Mucosa of descending colon (tissue), 3 donors: Measurements from ENCODE around the gene CAPN2. TPM values are rescaled to one million over a fixed set of nuclear protein-coding genes. Genes with fewer than 3 reads are reported as not detected.

Source experiments
- ATAC-seq: fragments of 200-7000 bp; cut with Tn5 transposase; one replicate; pipeline ENCODE4 v1.9.1; 2020; ENCODE audit warnings: mild to moderate bottlenecking, moderate library complexity
- DNase-seq, 3 donors: peaks; one replicate each; pipeline ENCODE4 v3.0.0-alpha.2; 2020
- H3K36me3 ChIP-seq: fragments of 200-600 bp; one replicate; pipeline ENCODE4 v1.8.0; 2021; ENCODE audit warnings: low read depth, mild to moderate bottlenecking
- H3K4me1 ChIP-seq: fragments of 200-600 bp; one replicate; pipeline ENCODE4 v1.8.0; 2021; ENCODE audit warnings: low read depth, mild to moderate bottlenecking
- H3K4me3 ChIP-seq: fragments of 200-600 bp; one replicate; pipeline ENCODE4 v1.8.0; 2021; ENCODE audit warnings: mild to moderate bottlenecking
- H3K9me3 ChIP-seq: fragments of 200-600 bp; one replicate; pipeline ENCODE4 v1.8.0; 2021; ENCODE audit warnings: mild to moderate bottlenecking
- CTCF ChIP-seq: fragments of 200-600 bp; IDR thresholded peaks from one replicate; pipeline ENCODE4 v1.8.0; 2022; ENCODE audit warnings: antibody characterized with exemption, mild to moderate bottlenecking
- intact Hi-C, 2 donors: fragments of 100-400 bp; cut with DNase I in 1 of 2; cut with micrococcal nuclease in 1 of 2; formaldehyde crosslinking; loops; one replicate each; pipeline versions ENCODE4 v1.11.0 to v1.11.1; 2022; cut with DNase I, micrococcal nuclease
- total RNA-seq, 3 donors: library from RNA; stranded (reverse); fragmentation: NEBNext Ultra II Directional in 2 of 3; extraction: Animal tissue kit (Norgen Biotek cat#: 25700) in 2 of 3; gene quantifications; one replicate each; pipeline versions ENCODE4 v1.2.1 to v1.2.4, GENCODE V29; 2021 to 2023
- donor health status: DM: no; HTN: no; CAD: no; lungs with moderate emphysema.
- donor health status: DM: no; HTN: no; CAD: no.
- donor health status: DM: no; HTN: yes; CAD: no.

The CAPN2 gene
- total RNA-seq, 3 donors from 2014 or later, result 200 to 417 (median 305) TPM

DNA sequence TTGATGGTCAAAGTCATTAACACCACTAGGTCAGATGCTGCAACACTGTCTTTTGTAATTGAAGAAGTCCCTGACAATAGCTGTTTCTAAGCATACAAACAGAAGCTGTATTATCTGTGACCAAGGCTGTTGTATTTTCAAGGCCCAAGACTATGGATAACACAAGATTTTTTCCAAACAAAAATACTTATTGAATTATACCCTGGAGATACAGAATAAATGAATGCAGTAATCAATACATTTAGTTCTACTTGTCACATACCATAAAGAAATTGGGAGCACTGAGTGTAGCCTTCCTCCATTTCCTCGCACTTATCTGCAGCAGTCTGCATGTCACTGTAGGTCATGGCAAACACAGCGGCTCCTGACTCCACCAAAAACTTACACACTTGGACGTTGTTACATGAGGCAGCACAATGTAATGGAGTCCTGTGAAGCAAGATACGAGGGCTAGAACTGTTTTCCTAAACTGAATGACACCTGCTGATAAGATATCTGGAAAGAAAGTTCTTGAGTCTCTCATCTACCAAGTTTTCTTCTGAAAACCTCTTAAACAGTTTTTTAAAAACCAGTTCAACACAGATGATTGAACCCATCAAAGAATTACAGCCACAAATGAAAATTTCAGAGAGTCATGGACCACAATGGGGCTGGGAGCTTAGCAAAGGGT lies 76.5 kb downstream of the CAPN2 start:
- no peaks in the 10 kb centered on the region for H3K9me3 ChIP-seq
- intact Hi-C loops, result no loop called here
- H3K4me1 ChIP-seq, result no peaks in the 10 kb centered on the region
- H3K36me3 ChIP-seq, result no peaks in the 10 kb centered on the region
- DNase-seq (no peak), ATAC-seq (no peak)
- H3K4me3 ChIP-seq, result no peak overlapping the region
- no peak for TF ChIP-seq CTCF

DNA sequence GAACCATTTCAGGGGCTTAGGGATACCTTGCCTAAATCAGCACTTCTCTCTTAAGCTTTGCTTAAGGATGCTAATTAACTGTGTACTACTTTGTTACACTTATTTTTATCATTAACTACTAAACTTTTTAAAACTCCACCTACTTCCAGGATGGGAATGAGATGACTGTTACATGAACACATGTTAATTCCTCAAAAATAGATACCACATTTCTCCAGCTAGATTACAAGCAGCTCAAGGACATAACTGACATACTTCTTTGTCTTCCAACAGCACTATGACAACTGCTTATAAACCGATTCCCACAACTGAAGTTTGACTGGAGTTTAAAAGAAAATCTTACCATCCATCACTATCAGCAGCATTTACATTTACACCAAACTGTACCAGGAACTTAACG lies 79.7 kb downstream of the CAPN2 start:
- H3K36me3 ChIP-seq, result no peaks in the 10 kb centered on the region
- ATAC-seq, result no peak
- no peaks in the 10 kb centered on the region for H3K4me1 ChIP-seq
- no peaks in the 10 kb centered on the region for H3K9me3 ChIP-seq
- intact Hi-C loops, result no loop called here
- TF ChIP-seq CTCF, result no peak
- DNase-seq, result no peak
- H3K4me3 ChIP-seq, result no peak overlapping the region

GRCh38 chr1:223793716-223794115 lies 81.4 kb downstream of the CAPN2 start:
- no peaks in the 10 kb centered on the region for H3K4me1 ChIP-seq
- intact Hi-C loops, result no loop called here
- ATAC-seq, result no peak
- no peak for TF ChIP-seq CTCF
- H3K4me3 ChIP-seq, result no peak overlapping the region
- no peaks in the 10 kb centered on the region for H3K9me3 ChIP-seq
- no peak for DNase-seq
- no peaks in the 10 kb centered on the region for H3K36me3 ChIP-seq

DNA sequence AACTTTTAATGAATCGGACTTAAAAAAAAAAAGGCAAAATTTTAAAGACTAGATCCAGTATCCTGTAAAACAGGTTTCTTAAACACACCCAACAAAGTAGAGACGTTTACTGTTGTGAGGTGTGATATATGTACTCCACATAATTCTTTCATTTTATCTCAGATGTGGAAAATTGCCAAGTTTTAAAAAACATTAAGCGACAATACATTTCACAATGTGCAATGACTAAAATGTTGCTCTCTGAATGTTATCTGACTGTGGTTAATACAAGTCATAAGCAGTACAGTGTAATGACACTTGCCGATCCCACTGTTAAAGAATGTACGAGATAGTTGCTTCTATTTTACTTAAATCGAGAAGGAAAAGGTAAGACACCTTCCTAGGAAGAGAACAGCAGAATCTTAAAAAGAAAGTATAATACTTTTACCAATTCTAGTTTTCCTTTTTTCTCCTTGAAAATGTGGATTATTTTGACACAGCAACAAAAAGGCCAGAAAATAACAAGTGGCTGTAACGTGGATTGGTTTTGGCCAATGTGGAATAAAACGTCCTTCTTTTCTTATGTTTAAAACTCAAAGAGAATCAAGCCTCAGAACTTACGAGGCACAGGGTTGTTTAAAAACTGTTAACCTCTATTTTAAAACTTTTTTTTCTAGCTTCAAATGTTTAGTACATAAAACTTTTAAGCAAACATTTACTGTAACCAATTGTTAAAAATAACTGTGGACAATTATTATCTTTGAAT lies 82.0 kb downstream of the CAPN2 start:
- no peak for DNase-seq
- TF ChIP-seq CTCF, result no peak
- intact Hi-C loops, result no loop called here

GRCh38 chr1:223796210-223796609 lies 83.9 kb downstream of the CAPN2 start:
- no peak for DNase-seq
- no peaks in the 10 kb centered on the region for H3K9me3 ChIP-seq
- TF ChIP-seq CTCF, result no peak
- ATAC-seq, result no peak
- no peaks in the 10 kb centered on the region for H3K4me1 ChIP-seq
- H3K4me3 ChIP-seq, result no peak overlapping the region
- peaks cover 6% of the 10 kb centered on the region for H3K36me3 ChIP-seq
- intact Hi-C loops, result no loop called here

More for the DNA sequence above, 82.0 kb downstream of the CAPN2 start:
- no peak for ATAC-seq
- H3K4me3 ChIP-seq, result no peak overlapping the region
- no peaks in the 10 kb centered on the region for H3K4me1 ChIP-seq
- no peaks in the 10 kb centered on the region for H3K9me3 ChIP-seq
- H3K36me3 ChIP-seq, result peaks cover 1% of the 10 kb centered on the region
